Activated CD4-positive, alpha-beta T cell treated with anti-CD3 and anti-CD28 coated beads for 36 hours (primary cell): ENCODE data around the gene CTBS. TPM values are rescaled to one million over a fixed set of nuclear protein-coding genes. Genes with fewer than 3 reads are reported as not detected.
A peak's percentile ranks its signal among the peaks of the same experiment; 100 is the strongest.

Experiments used
- ATAC-seq: fragments of 200-7000 bp; cut with Tn5 transposase; one replicate; pipeline ENCODE4 v1.10.0; 2021; ENCODE audit warnings: mild to moderate bottlenecking, moderate library complexity
- CTCF ChIA-PET: fragments of 350-600 bp; sonication (Branson Sonifier 250); formaldehyde crosslinking; loops from one replicate; lab custom pipeline; 2021; ENCODE audit warnings: antibody characterized with exemption; lab: Charles Lee
- POLR2A ChIA-PET: fragments of 350-600 bp; sonication (Branson Sonifier 250); formaldehyde crosslinking; loops from one replicate; lab custom pipeline; 2021; ENCODE audit warnings: antibody characterized with exemption, inconsistent platforms; lab: Charles Lee
- DNase-seq: peaks from one replicate; pipeline ENCODE4 v3.0.0-alpha.2; 2020
- H3K27ac Mint-ChIP-seq: one replicate; pipeline ENCODE4 v1.8.0; 2021; ENCODE audit warnings: mixed read lengths
- H3K27me3 Mint-ChIP-seq: one replicate; pipeline ENCODE4 v1.8.0; 2021; ENCODE audit warnings: mixed read lengths
- H3K36me3 Mint-ChIP-seq: one replicate; pipeline ENCODE4 v1.8.0; 2021; ENCODE audit warnings: low read depth, mixed read lengths
- H3K4me1 Mint-ChIP-seq: one replicate; pipeline ENCODE4 v1.8.0; 2021; ENCODE audit warnings: mixed read lengths
- H3K4me3 Mint-ChIP-seq: one replicate; pipeline ENCODE4 v1.8.0; 2021; ENCODE audit warnings: mild to moderate bottlenecking, moderate library complexity, mixed read lengths
- H3K9me3 Mint-ChIP-seq: one replicate; pipeline ENCODE4 v1.8.0; 2021; ENCODE audit warnings: low read depth, mixed read lengths
- intact Hi-C, 2 experiments: fragments of 100-400 bp; cut with DNase I in 1 of 2; cut with micrococcal nuclease in 1 of 2; formaldehyde crosslinking; loops; one replicate each; pipeline versions ENCODE4 v1.14.2 to v1.15.1; 2022 to 2024; cut with DNase I, micrococcal nuclease
- total RNA-seq, 2 experiments: library from RNA; stranded (reverse); gene quantifications; one replicate each; pipeline ENCODE4 v1.2.3, GENCODE V29; 2021

CTBS gene
- total RNA-seq, 2 experiments from 2014 or later: 13.5 to 17.3 TPM

- Mint-ChIP-seq H3K4me1 (peaks cover 29% of the 10 kb centered on the region), H3K36me3 (peaks cover 21% of the 10 kb centered on the region), H3K27ac (peak within 1 kb of the TSS; percentile 100), H3K4me3 (peak within 1 kb of the TSS; percentile 96), H3K9me3 (peaks cover 4% of the 10 kb centered on the region), H3K27me3 (no peaks in the 10 kb centered on the region)
- CTCF ChIA-PET: interaction anchor here (0.8 to 2.8 kb wide), 8 partner anchors 28 to 356 kb away, joined by 3 to 11 read pairs (median 3); partner anchors contain the start of genes CTBS and RPF1
- ATAC-seq (peak; percentile 91), DNase-seq (peak; percentile 99)
- intact Hi-C loops: loop anchor here (1.0 to 10.0 kb wide), 13 partner anchors 27 to 769 kb away; partner anchors contain the start of genes CTBS (in 2 of the 2), RPF1 (in 2 of the 2), SSX2IP (in 2 of the 2) and BCL10 (in 1 of the 2)
- POLR2A ChIA-PET: interaction anchor here (0.6 to 1.6 kb wide), 7 partner anchors 16 to 362 kb away, joined by 3 to 20 read pairs (median 5); partner anchors contain the start of genes CTBS and PRKACB
These were observed 68.1 kb downstream of the CTBS start, which contains the start of the genes GNG5 and SPATA1 for GRCh38 chr1:84506002-84506728. Gene GNG5 (minus strand): TSS chr1:84506581. CDS start chr1:84506091, 490 bp downstream. Gene SPATA1 (plus strand): TSS chr1:84506386. CDS start chr1:84516360, 9,974 bp downstream.

- Mint-ChIP-seq H3K27ac (peak overlapping the region; percentile 100), H3K27me3 (no peaks in the 10 kb centered on the region), H3K36me3 (peaks cover 26% of the 10 kb centered on the region), H3K4me1 (peaks cover 34% of the 10 kb centered on the region), H3K4me3 (peak overlapping the region; percentile 96), H3K9me3 (peaks cover 4% of the 10 kb centered on the region)
- intact Hi-C loops: loop anchor here (1.0 to 10.0 kb wide), 14 partner anchors 26 to 769 kb away; partner anchors contain the start of genes CTBS (in 2 of the 2), RPF1 (in 2 of the 2), SSX2IP (in 2 of the 2) and BCL10 (in 1 of the 2)
- peak; percentile 7 for ATAC-seq
- DNase-seq: no peak
- CTCF ChIA-PET: interaction anchor here (0.8 to 2.8 kb wide), 6 partner anchors 27 to 248 kb away, joined by 3 to 11 read pairs (median 3); partner anchors contain the start of genes CTBS and RPF1
- POLR2A ChIA-PET: interaction anchor here (0.7 to 1.6 kb wide), 7 partner anchors 25 to 361 kb away, joined by 3 to 20 read pairs (median 5); partner anchors contain the start of genes CTBS and PRKACB
These were observed 68.7 kb downstream of the CTBS start for GRCh38 chr1:84505493-84506001.

- peaks cover 38% of the 10 kb centered on the region for H3K4me1 Mint-ChIP-seq
- peak; percentile 11 for ATAC-seq
- peaks cover 4% of the 10 kb centered on the region for H3K9me3 Mint-ChIP-seq
- intact Hi-C loops: loop anchor here (1.0 to 10.0 kb wide), 6 partner anchors 114 to 770 kb away; partner anchors contain the start of genes BCL10 (in 1 of the 2), MCOLN2 (in 1 of the 2), PRKACB (in 1 of the 2) and SYDE2 (in 1 of the 2)
- H3K4me3 Mint-ChIP-seq: peak overlapping the region; percentile 96
- peaks cover 30% of the 10 kb centered on the region for H3K36me3 Mint-ChIP-seq
- CTCF ChIA-PET: interaction anchor here (0.5 to 2.8 kb wide), 5 partner anchors 15 to 164 kb away, joined by 3 to 11 read pairs (median 6); partner anchors contain the start of gene CTBS
- peak; percentile 12 for DNase-seq
- POLR2A ChIA-PET: interaction anchor here (0.7 to 1.4 kb wide), 6 partner anchors 15 to 351 kb away, joined by 3 to 9 read pairs (median 4); partner anchors contain the start of gene CTBS
- H3K27me3 Mint-ChIP-seq: no peaks in the 10 kb centered on the region
- H3K27ac Mint-ChIP-seq: peak overlapping the region; percentile 100
These were observed 69.4 kb downstream of the CTBS start for GRCh38 chr1:84504580-84505492.

- CTCF ChIA-PET: interaction anchor here (1.1 to 2.2 kb wide), 3 partner anchors 11 to 117 kb away, joined by 3 to 10 read pairs (median 3); no protein-coding TSS in a partner anchor
- no peak for DNase-seq
- Mint-ChIP-seq H3K27me3 (no peaks in the 10 kb centered on the region), H3K36me3 (peaks cover 37% of the 10 kb centered on the region), H3K9me3 (no peaks in the 10 kb centered on the region), H3K27ac (no peak overlapping the region), H3K4me3 (no peak overlapping the region), H3K4me1 (peaks cover 45% of the 10 kb centered on the region)
- intact Hi-C loops: loop anchor here (10.0 kb wide), 3 partner anchors 358 to 772 kb away; partner anchors contain the start of genes BCL10 (in 1 of the 2), MCOLN2 (in 1 of the 2) and PRKACB (in 1 of the 2)
- POLR2A ChIA-PET: interaction anchor here (1.1 kb wide), 1 partner anchor 23 kb away, joined by 3 read pairs; no protein-coding TSS in a partner anchor
- no peak for ATAC-seq
These were observed 71.3 kb downstream of the CTBS start for GRCh38 chr1:84502927-84503326.

Other genes with a start within 250 kb of the CTBS start
- gene DNASE2B, start 176.0 kb downstream of the CTBS start, total RNA-seq: not detected
- 10 to 100 TPM; 59.1 to 70.2 TPM for gene RPF1, start 95.2 kb downstream of the CTBS start, total RNA-seq
- 1 to 10 TPM in 1 of 2 experiments, under 1 TPM in 1; 0.61 to 1.4 TPM for gene SPATA1, start 68.1 kb downstream of the CTBS start, total RNA-seq
- gene GNG5, start 67.9 kb downstream of the CTBS start, total RNA-seq: 100 to 1,000 TPM; 124 to 159 TPM
- 10 to 100 TPM; 10.3 to 12.3 TPM for gene SSX2IP, start 116.0 kb upstream of the CTBS start, total RNA-seq